Measurements from ENCODE around the gene BRIX1. TPM values are rescaled to one million over a fixed set of nuclear protein-coding genes. Genes with fewer than 3 reads are reported as not detected.

BRIX1 gene
- polyA plus RNA-seq, 2 of the 4 experiments (the other 2 are of a cell fraction), result 67.3 to 88.5 TPM

- CTCF ChIA-PET, result interaction anchor here (3.8 kb wide), 1 partner anchor 438 kb away, joined by 12 read pairs; no protein-coding TSS in a partner anchor
- no peak overlapping the region for H3K4me3 ChIP-seq
- POLR2A ChIA-PET, result no interaction called here
- ATAC-seq (no peak), FAIRE-seq (no peak), DNase-seq (ENCODE audit: low read depth in 1 of 2, low spot score in 1 of 2) (no peak)
- TF ChIP-seq ZC3H11A (IDR thresholded peaks at IDR 0.05) (no peak), HDAC2 (IDR thresholded peaks at IDR 0.05) (no peak)
- 85% methylated on average over 2 of the region's 2 CpGs for WGBS (ENCODE audit: missing lambda C conversion rate)
- peaks cover 26% of the 10 kb centered on the region for H3K4me1 ChIP-seq
- H3K9me3 ChIP-seq, result no peaks in the 10 kb centered on the region
- H3K27ac ChIP-seq, result no peak overlapping the region
- H3K4me2 ChIP-seq, result peak overlapping the region; percentile 88
Observed at GRCh38 chr5:34913072-34913471, 2.4 kb upstream of the BRIX1 start.

GRCh38 chr5:34914671-34915138 lies 806 bp upstream of the BRIX1 start:
- peak overlapping the region; percentile 88 for H3K4me2 ChIP-seq
- no peak for TF ChIP-seq ELK1 (IDR thresholded peaks at IDR 0.05; ENCODE audit: low read depth, low read length)
- no peak; the same call in 1 of the 2 replicates for TF ChIP-seq KDM5A (IDR thresholded peaks at IDR 0.05)
- TF ChIP-seq CEBPB (IDR thresholded peaks at IDR 0.05), result peak in 1 of 2 experiments; percentile 30; a peak in 1 of 4 replicates
- no peak for TF ChIP-seq HDAC2 (IDR thresholded peaks at IDR 0.05)
- TF ChIP-seq FOSB (CRISPR knock-in tag; IDR thresholded peaks at IDR 0.05), result no peak
- no peak for FAIRE-seq
- H3K4me1 ChIP-seq, result peaks cover 38% of the 10 kb centered on the region
- ATAC-seq, result peak; percentile 53 to 56
- H3K27ac ChIP-seq, result peak overlapping the region; percentile 96 to 98
- POLR2A ChIA-PET, result interaction anchor here (0.6 to 2.2 kb wide), 9 partner anchors 8 to 907 kb away, joined by 3 to 41 read pairs (median 4); partner anchors contain the start of genes AMACR, DNAJC21 and TTC23L
- CTCF ChIA-PET, result interaction anchor here (0.7 to 3.8 kb wide), 11 partner anchors 9 to 440 kb away, joined by 3 to 21 read pairs (median 5); partner anchors contain the start of gene DNAJC21
- DNase-seq (ENCODE audit: low read depth in 1 of 2, low spot score in 1 of 2), result peak; percentile 17 to 29
- WGBS (ENCODE audit: missing lambda C conversion rate), result 3% methylated on average over 16 of the region's 20 CpGs
- no peaks in the 10 kb centered on the region for H3K9me3 ChIP-seq
- H3K4me3 ChIP-seq, result peak overlapping the region; percentile 96

GRCh38 chr5:34915856-34916192 lies 313 bp downstream of the BRIX1 start:
- POLR2A ChIA-PET, result interaction anchor here (0.6 to 2.2 kb wide), 13 partner anchors 8 to 908 kb away, joined by 3 to 41 read pairs (median 4); partner anchors contain the start of genes AMACR, DNAJC21 and TTC23L
- TF ChIP-seq SMC3 (IDR thresholded peaks at IDR 0.05) (no peak), KDM5A (IDR thresholded peaks at IDR 0.05) (peak; percentile 79), CBX8 (IDR thresholded peaks at IDR 0.05) (no peak), ELK1 (IDR thresholded peaks at IDR 0.05; ENCODE audit: low read depth, low read length) (no peak), MYC (IDR thresholded peaks at IDR 0.05; ENCODE audit: borderline replicate concordance, low read length) (peak; percentile 55), RFX5 (IDR thresholded peaks at IDR 0.05) (no peak), HDAC2 (IDR thresholded peaks at IDR 0.05) (peak; percentile 81; the same call in 1 of the 2 replicates), NFE2L2 (conservative IDR thresholded peaks at IDR 0.05; ENCODE audit: low read length) (no peak), CEBPB (IDR thresholded peaks at IDR 0.05) (no peak), MAX (IDR thresholded peaks at IDR 0.05) (0 out of 2 replicates have a peak, but pooled peaks have one; percentile 11), JUN (IDR thresholded peaks at IDR 0.05) (no peak), RNF2 (IDR thresholded peaks at IDR 0.05; ENCODE audit: borderline replicate concordance, low read depth) (no peak)
- Histone ChIP-seq H3K9me3 (no peaks in the 10 kb centered on the region), H3K4me1 (peaks cover 38% of the 10 kb centered on the region), H3K27ac (peak overlapping the region; percentile 96 to 98), H3K4me3 (peak overlapping the region; percentile 96), H3K4me2 (peak overlapping the region; percentile 97)
- WGBS (ENCODE audit: missing lambda C conversion rate), result under 1% methylated on average over 20 of the region's 20 CpGs
- CTCF ChIA-PET, result interaction anchor here (0.5 to 3.8 kb wide), 13 partner anchors 10 to 441 kb away, joined by 3 to 21 read pairs (median 5); partner anchors contain the start of gene DNAJC21
- DNase-seq (ENCODE audit: low read depth in 1 of 2, low spot score in 1 of 2), result peak in 1 of 2 experiments; percentile 13
- FAIRE-seq, result no peak
- ATAC-seq, result peak; percentile 29 to 46; a peak in 5 of 6 replicates

GRCh38 chr5:34916518-34916917 lies 1.0 kb downstream of the BRIX1 start:
- peaks cover 38% of the 10 kb centered on the region for H3K4me1 ChIP-seq
- TF ChIP-seq JUNB (IDR thresholded peaks at IDR 0.05), result no peak
- H3K4me2 ChIP-seq, result peak overlapping the region; percentile 97
- no peaks in the 10 kb centered on the region for H3K9me3 ChIP-seq
- POLR2A ChIA-PET, result interaction anchor here (1.1 to 2.2 kb wide), 4 partner anchors 13 to 909 kb away, joined by 4 to 7 read pairs (median 6); partner anchors contain the start of genes AMACR and DNAJC21
- no peak for ATAC-seq
- H3K27ac ChIP-seq, result peak overlapping the region; percentile 96 to 98
- FAIRE-seq, result no peak
- peak overlapping the region; percentile 96 for H3K4me3 ChIP-seq
- whole genome bisulfite sequencing (ENCODE audit: missing lambda C conversion rate), result 22% methylated on average over 6 of the region's 6 CpGs
- DNase-seq (ENCODE audit: low read depth in 1 of 2, low spot score in 1 of 2), result no peak
- CTCF ChIA-PET, result interaction anchor here (1.1 to 3.8 kb wide), 8 partner anchors 10 to 442 kb away, joined by 4 to 21 read pairs (median 9); partner anchors contain the start of gene DNAJC21
